H1 (cell line): ENCODE measurements around the gene PDE8B. TPM values are rescaled to one million over a fixed set of nuclear protein-coding genes. Genes with fewer than 3 reads are reported as not detected.

Source experiments
- CBX8 ChIP-seq: fragments of 300-800, 300-1000 bp; sonication (generic); IDR thresholded peaks from 2 replicates; pipeline ENCODE4 v1.7.1; 2016; ENCODE audit warnings: low read depth, low read length, borderline replicate concordance
- CREB1 ChIP-seq: IDR thresholded peaks from 2 replicates; pipeline ENCODE4 v1.6.1; 2012; ENCODE audit warnings: inconsistent platforms
- HDAC2 ChIP-seq, 2 experiments: fragments of 300-600 bp in 1 of 2; sonication (generic) in 1 of 2; IDR thresholded peaks; 2 replicates each; pipeline ENCODE4 v1.6.1; 2011 to 2012; ENCODE audit warnings: low read depth in 2 of 2, low read length in 2 of 2, mild to moderate bottlenecking in 2 of 2, moderate library complexity in 2 of 2, borderline replicate concordance in 1 of 2, inconsistent platforms in 1 of 2
- POLR2A ChIP-seq, 2 experiments: IDR thresholded peaks; 1 replicate in 1 of 2; 2 replicates in 1 of 2; pipeline ENCODE4 v1.6.1; 2011; ENCODE audit warnings: low read depth in 2 of 2, low read length in 2 of 2, mild to moderate bottlenecking in 2 of 2; ENCODE audit errors: control extremely low read depth in 1 of 2
- polyA plus RNA-seq, 7 experiments: library from polyadenylated mRNA; depleted of rRNA in 3 of 7; stranded (reverse) in 5 of 7; unstranded in 2 of 7; fragments of >200 nt in 5 of 7; fragments of 200-250 nt in 2 of 7; gene quantifications; 1 replicate in 5 of 7; 2 replicates in 1 of 7; 4 replicates in 1 of 7; pipeline versions ENCODE4 v1.2.1 to v1.2.3, GENCODE V29; 2011 to 2013; ENCODE audit warnings: missing spikeins in 2 of 7, mixed read lengths in 2 of 7
- total RNA-seq: library from RNA; stranded (reverse); fragmentation: NEBNext Ultra II Directional; extraction: Animal tissue kit (Norgen Biotek cat#: 25700); gene quantifications from 2 replicates; pipeline ENCODE4 v1.2.1, GENCODE V29; 2021
- TF ChIP-seq, protein P1 (sequence below): fragments of 300-600 bp; sonication (generic); IDR thresholded peaks from 2 replicates; pipeline ENCODE4 v1.7.1; 2012; ENCODE audit warnings: low read length, moderate library complexity, mild to moderate bottlenecking, inconsistent platforms; ENCODE audit not compliant: insufficient replicate concordance

Gene PDE8B
- total and polyA plus RNA-seq, 2 of the 8 experiments (the other 6 are each of a cell fraction or from before 2014, with no cell fraction given) = 0.32 to 1.1 TPM

DNA sequence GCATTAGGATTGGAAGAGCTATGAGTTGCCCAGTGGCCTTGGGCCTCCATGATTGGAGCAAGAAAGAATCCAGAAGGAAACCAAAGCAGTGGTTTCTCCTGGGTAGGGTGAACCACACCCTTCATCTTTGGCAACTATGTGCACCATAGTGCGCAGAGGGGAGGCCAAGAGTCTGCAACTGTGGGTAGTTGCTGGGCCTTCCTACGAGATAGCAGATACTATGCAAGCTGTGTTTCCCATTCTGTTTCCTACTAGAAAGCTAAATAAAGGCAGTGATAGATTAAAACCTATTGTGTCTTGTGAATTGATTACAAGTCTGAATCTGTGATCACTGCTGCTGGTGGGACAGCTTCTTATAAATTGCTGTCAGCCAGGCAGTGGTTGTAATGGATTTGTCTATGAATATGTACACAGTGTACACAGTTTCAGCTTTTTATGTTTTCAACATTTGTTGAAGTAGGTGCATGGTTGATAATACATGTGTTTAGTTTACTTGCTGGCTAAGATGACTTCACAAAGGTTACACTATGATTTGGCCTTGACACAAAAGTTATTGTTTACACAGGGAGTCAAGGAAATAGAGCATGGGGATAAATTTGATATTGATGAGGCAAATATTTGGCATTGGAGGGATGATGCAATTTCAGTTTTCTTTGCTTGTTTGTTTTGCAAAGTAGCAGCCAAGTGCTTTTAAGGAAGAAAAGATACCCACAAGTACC lies 23.7 kb upstream of the PDE8B start (continued):
- TF ChIP-seq, protein P1, sequence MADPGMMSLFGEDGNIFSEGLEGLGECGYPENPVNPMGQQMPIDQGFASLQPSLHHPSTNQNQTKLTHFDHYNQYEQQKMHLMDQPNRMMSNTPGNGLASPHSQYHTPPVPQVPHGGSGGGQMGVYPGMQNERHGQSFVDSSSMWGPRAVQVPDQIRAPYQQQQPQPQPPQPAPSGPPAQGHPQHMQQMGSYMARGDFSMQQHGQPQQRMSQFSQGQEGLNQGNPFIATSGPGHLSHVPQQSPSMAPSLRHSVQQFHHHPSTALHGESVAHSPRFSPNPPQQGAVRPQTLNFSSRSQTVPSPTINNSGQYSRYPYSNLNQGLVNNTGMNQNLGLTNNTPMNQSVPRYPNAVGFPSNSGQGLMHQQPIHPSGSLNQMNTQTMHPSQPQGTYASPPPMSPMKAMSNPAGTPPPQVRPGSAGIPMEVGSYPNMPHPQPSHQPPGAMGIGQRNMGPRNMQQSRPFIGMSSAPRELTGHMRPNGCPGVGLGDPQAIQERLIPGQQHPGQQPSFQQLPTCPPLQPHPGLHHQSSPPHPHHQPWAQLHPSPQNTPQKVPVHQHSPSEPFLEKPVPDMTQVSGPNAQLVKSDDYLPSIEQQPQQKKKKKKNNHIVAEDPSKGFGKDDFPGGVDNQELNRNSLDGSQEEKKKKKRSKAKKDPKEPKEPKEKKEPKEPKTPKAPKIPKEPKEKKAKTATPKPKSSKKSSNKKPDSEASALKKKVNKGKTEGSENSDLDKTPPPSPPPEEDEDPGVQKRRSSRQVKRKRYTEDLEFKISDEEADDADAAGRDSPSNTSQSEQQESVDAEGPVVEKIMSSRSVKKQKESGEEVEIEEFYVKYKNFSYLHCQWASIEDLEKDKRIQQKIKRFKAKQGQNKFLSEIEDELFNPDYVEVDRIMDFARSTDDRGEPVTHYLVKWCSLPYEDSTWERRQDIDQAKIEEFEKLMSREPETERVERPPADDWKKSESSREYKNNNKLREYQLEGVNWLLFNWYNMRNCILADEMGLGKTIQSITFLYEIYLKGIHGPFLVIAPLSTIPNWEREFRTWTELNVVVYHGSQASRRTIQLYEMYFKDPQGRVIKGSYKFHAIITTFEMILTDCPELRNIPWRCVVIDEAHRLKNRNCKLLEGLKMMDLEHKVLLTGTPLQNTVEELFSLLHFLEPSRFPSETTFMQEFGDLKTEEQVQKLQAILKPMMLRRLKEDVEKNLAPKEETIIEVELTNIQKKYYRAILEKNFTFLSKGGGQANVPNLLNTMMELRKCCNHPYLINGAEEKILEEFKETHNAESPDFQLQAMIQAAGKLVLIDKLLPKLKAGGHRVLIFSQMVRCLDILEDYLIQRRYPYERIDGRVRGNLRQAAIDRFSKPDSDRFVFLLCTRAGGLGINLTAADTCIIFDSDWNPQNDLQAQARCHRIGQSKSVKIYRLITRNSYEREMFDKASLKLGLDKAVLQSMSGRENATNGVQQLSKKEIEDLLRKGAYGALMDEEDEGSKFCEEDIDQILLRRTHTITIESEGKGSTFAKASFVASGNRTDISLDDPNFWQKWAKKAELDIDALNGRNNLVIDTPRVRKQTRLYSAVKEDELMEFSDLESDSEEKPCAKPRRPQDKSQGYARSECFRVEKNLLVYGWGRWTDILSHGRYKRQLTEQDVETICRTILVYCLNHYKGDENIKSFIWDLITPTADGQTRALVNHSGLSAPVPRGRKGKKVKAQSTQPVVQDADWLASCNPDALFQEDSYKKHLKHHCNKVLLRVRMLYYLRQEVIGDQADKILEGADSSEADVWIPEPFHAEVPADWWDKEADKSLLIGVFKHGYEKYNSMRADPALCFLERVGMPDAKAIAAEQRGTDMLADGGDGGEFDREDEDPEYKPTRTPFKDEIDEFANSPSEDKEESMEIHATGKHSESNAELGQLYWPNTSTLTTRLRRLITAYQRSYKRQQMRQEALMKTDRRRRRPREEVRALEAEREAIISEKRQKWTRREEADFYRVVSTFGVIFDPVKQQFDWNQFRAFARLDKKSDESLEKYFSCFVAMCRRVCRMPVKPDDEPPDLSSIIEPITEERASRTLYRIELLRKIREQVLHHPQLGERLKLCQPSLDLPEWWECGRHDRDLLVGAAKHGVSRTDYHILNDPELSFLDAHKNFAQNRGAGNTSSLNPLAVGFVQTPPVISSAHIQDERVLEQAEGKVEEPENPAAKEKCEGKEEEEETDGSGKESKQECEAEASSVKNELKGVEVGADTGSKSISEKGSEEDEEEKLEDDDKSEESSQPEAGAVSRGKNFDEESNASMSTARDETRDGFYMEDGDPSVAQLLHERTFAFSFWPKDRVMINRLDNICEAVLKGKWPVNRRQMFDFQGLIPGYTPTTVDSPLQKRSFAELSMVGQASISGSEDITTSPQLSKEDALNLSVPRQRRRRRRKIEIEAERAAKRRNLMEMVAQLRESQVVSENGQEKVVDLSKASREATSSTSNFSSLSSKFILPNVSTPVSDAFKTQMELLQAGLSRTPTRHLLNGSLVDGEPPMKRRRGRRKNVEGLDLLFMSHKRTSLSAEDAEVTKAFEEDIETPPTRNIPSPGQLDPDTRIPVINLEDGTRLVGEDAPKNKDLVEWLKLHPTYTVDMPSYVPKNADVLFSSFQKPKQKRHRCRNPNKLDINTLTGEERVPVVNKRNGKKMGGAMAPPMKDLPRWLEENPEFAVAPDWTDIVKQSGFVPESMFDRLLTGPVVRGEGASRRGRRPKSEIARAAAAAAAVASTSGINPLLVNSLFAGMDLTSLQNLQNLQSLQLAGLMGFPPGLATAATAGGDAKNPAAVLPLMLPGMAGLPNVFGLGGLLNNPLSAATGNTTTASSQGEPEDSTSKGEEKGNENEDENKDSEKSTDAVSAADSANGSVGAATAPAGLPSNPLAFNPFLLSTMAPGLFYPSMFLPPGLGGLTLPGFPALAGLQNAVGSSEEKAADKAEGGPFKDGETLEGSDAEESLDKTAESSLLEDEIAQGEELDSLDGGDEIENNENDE = no peak
- TF ChIP-seq POLR2A (IDR thresholded peaks at IDR 0.05; ENCODE audit: control extremely low read depth in 1 of 2, low read depth in 2 of 2, low read length in 2 of 2) (no peak), CBX8 (no peak), CREB1 (no peak), HDAC2 (IDR thresholded peaks at IDR 0.05; ENCODE audit: borderline replicate concordance in 1 of 2, low read depth in 2 of 2, low read length in 2 of 2) (no peak)
